Measurements from ENCODE around the gene ATP6V0B. TPM values are rescaled to one million over a fixed set of nuclear protein-coding genes. Genes with fewer than 3 reads are reported as not detected.

ATP6V0B gene
- total and polyA plus RNA-seq, 9 of the 15 experiments (the other 6 are each of a cell fraction or from before 2014, with no cell fraction given): 137 to 328 (median 220) TPM

GRCh38 chr1:43946236-43947060 is 28.3 kb upstream of the ATP6V0B start, which contains the start of gene IPO13 (continued):
- no peak for TF ChIP-seq GTF3C2 (IDR thresholded peaks at IDR 0.05; ENCODE audit: borderline replicate concordance, extremely low read depth, insufficient read length)
- no peak for TF ChIP-seq FOXJ3 (CRISPR knock-in tag; IDR thresholded peaks at IDR 0.05)
- TF ChIP-seq FOXK1 (CRISPR knock-in tag; IDR thresholded peaks at IDR 0.05; ENCODE audit: borderline replicate concordance): 0 out of 2 replicates have a peak, but pooled peaks have one; percentile 51
- TF ChIP-seq FOXJ2 (tag; IDR thresholded peaks at IDR 0.05): no peak; the same call in 1 of the 2 replicates
- TF ChIP-seq TOE1 (IDR thresholded peaks at IDR 0.05; ENCODE audit: borderline replicate concordance): peak; percentile 92; the same call in 1 of the 2 replicates
- TF ChIP-seq TOE1 (CRISPR knock-in tag; IDR thresholded peaks at IDR 0.05; ENCODE audit: borderline replicate concordance, low read depth): 0 out of 2 replicates have a peak, but pooled peaks have one; percentile 22
- TF ChIP-seq, protein P1, sequence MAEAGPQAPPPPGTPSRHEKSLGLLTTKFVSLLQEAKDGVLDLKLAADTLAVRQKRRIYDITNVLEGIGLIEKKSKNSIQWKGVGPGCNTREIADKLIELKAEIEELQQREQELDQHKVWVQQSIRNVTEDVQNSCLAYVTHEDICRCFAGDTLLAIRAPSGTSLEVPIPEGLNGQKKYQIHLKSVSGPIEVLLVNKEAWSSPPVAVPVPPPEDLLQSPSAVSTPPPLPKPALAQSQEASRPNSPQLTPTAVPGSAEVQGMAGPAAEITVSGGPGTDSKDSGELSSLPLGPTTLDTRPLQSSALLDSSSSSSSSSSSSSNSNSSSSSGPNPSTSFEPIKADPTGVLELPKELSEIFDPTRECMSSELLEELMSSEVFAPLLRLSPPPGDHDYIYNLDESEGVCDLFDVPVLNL (CRISPR knock-in tag; IDR thresholded peaks at IDR 0.05; ENCODE audit: low read depth): peak; percentile 75; the same call in 1 of the 2 replicates
- no peak for TF ChIP-seq ZNF253 (CRISPR knock-in tag; conservative IDR thresholded peaks at IDR 0.05)
- TF ChIP-seq, protein P2, sequence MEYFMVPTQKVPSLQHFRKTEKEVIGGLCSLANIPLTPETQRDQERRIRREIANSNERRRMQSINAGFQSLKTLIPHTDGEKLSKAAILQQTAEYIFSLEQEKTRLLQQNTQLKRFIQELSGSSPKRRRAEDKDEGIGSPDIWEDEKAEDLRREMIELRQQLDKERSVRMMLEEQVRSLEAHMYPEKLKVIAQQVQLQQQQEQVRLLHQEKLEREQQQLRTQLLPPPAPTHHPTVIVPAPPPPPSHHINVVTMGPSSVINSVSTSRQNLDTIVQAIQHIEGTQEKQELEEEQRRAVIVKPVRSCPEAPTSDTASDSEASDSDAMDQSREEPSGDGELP (CRISPR knock-in tag; IDR thresholded peaks at IDR 0.05; ENCODE audit: borderline replicate concordance): peak; percentile 96
- TF ChIP-seq KLF10 (CRISPR knock-in tag; IDR thresholded peaks at IDR 0.05): no peak
- TF ChIP-seq KDM5B (IDR thresholded peaks at IDR 0.05; ENCODE audit: insufficient replicate concordance, low read depth, low read length): peak; percentile 89
- no peak for TF ChIP-seq CBX2 (IDR thresholded peaks at IDR 0.05; ENCODE audit: insufficient read depth, low read length, poor library complexity, severe bottlenecking)
- peak; percentile 95 for TF ChIP-seq MIER1 (IDR thresholded peaks at IDR 0.05; ENCODE audit: low read depth)
- TF ChIP-seq POLR2A (conservative IDR thresholded peaks at IDR 0.05): peak; percentile 90
- peak in 1 of 2 experiments; percentile 91; a peak in 2 of 4 replicates for TF ChIP-seq FOXA3 (CRISPR knock-in tag; conservative IDR thresholded peaks at IDR 0.05 in 1 of 2, IDR thresholded peaks at IDR 0.05 in 1 of 2)
- peak; percentile 91; the same call in 1 of the 2 replicates for TF ChIP-seq AFF4 (CRISPR knock-in tag; IDR thresholded peaks at IDR 0.05)

Measured in K562 (cell line).